WTC11 (cell line): ENCODE measurements around the gene TFG. TPM values are rescaled to one million over a fixed set of nuclear protein-coding genes. Genes with fewer than 3 reads are reported as not detected.

ENCODE experiments used
- ATAC-seq: fragments of 200-7000 bp; cut with Tn5 transposase; 2 replicates; pipeline ENCODE4 v1.10.0; 2021; ENCODE audit warnings: mild to moderate bottlenecking, moderate library complexity
- CTCF ChIA-PET: fragments of 300-600 bp; sonication (Branson Sonifier 250); formaldehyde crosslinking; loops from one replicate; lab custom pipeline; 2021; ENCODE audit warnings: antibody characterized with exemption; lab: Charles Lee
- POLR2A ChIA-PET: fragments of 350-600 bp; sonication (Branson Sonifier 250); formaldehyde crosslinking; loops from one replicate; lab custom pipeline; 2021; ENCODE audit warnings: antibody characterized with exemption; lab: Charles Lee
- DNase-seq: peaks from one replicate; pipeline ENCODE4 v3.0.0; 2021; ENCODE audit warnings: low spot score
- H3K27ac Mint-ChIP-seq: 2 replicates; pipeline ENCODE4 v1.8.0; 2021; ENCODE audit warnings: mixed read lengths
- H3K27me3 Mint-ChIP-seq: 2 replicates; pipeline ENCODE4 v1.8.0; 2021; ENCODE audit warnings: low read depth, mild to moderate bottlenecking, moderate library complexity, mixed read lengths
- H3K36me3 Mint-ChIP-seq: 2 replicates; pipeline ENCODE4 v1.8.0; 2021; ENCODE audit warnings: mixed read lengths
- H3K4me1 Mint-ChIP-seq: 2 replicates; pipeline ENCODE4 v1.8.0; 2022; ENCODE audit warnings: mixed read lengths
- H3K4me3 Mint-ChIP-seq: 2 replicates; pipeline ENCODE4 v1.8.0; 2021; ENCODE audit warnings: mild to moderate bottlenecking, moderate library complexity, mixed read lengths
- H3K9me3 Mint-ChIP-seq: 2 replicates; pipeline ENCODE4 v1.8.0; 2021; ENCODE audit warnings: mixed read lengths
- AR ChIP-seq: fragments of 250-450 bp; sonication (Bioruptor Pico); IDR thresholded peaks from 2 replicates; pipeline ENCODE4 v1.9.0; 2021; ENCODE audit warnings: mild to moderate bottlenecking
- ATF2 ChIP-seq: sonication (generic); formaldehyde crosslinking; IDR thresholded peaks from 2 replicates; pipeline ENCODE4 v1.8.1; 2022; ENCODE audit warnings: low read depth, missing genetic modification reagents, borderline replicate concordance
- EMX1 ChIP-seq: fragments of 250-450 bp; sonication (Bioruptor Pico); IDR thresholded peaks from 2 replicates; pipeline ENCODE4 v1.8.0; 2021; ENCODE audit warnings: mild to moderate bottlenecking
- ETV6 ChIP-seq: sonication (generic); formaldehyde crosslinking; IDR thresholded peaks from 2 replicates; pipeline ENCODE4 v1.8.1; 2022; ENCODE audit warnings: mild to moderate bottlenecking, missing genetic modification reagents
- FOXJ3 ChIP-seq: sonication (generic); formaldehyde crosslinking; IDR thresholded peaks from 2 replicates; pipeline ENCODE4 v1.9.0; 2021; ENCODE audit warnings: missing genetic modification reagents, mild to moderate bottlenecking, borderline replicate concordance
- HMGA2 ChIP-seq: fragments of 250-450 bp; sonication (Bioruptor Pico); IDR thresholded peaks from 2 replicates; pipeline ENCODE4 v1.4.0; 2021; ENCODE audit warnings: mild to moderate bottlenecking, moderate library complexity
- IRF2 ChIP-seq: sonication (generic); formaldehyde crosslinking; IDR thresholded peaks from 2 replicates; pipeline ENCODE4 v1.8.0; 2022; ENCODE audit warnings: low read depth, missing genetic modification reagents, borderline replicate concordance
- JUN ChIP-seq: sonication (generic); formaldehyde crosslinking; IDR thresholded peaks from 2 replicates; pipeline ENCODE4 v1.8.0; 2023; ENCODE audit warnings: mild to moderate bottlenecking, missing genetic modification reagents
- KAT7 ChIP-seq: sonication (generic); formaldehyde crosslinking; IDR thresholded peaks from 2 replicates; pipeline ENCODE4 v1.8.1; 2023; ENCODE audit warnings: missing genetic modification reagents, mild to moderate bottlenecking, borderline replicate concordance
- NR2C2 ChIP-seq: sonication (generic); formaldehyde crosslinking; IDR thresholded peaks from 2 replicates; pipeline ENCODE4 v1.8.0; 2022; ENCODE audit warnings: mild to moderate bottlenecking, missing genetic modification reagents
- PREB ChIP-seq: sonication (generic); formaldehyde crosslinking; IDR thresholded peaks from 2 replicates; pipeline ENCODE4 v1.8.1; 2022; ENCODE audit warnings: mild to moderate bottlenecking, missing genetic modification reagents, moderate library complexity, borderline replicate concordance
- RELA ChIP-seq: sonication (generic); formaldehyde crosslinking; IDR thresholded peaks from 2 replicates; pipeline ENCODE4 v1.8.1; 2022; ENCODE audit warnings: missing genetic modification reagents, mild to moderate bottlenecking, borderline replicate concordance
- TCF7 ChIP-seq: sonication (generic); formaldehyde crosslinking; IDR thresholded peaks from 2 replicates; pipeline ENCODE4 v1.8.0; 2022; ENCODE audit warnings: mild to moderate bottlenecking, low read depth, missing genetic modification reagents, moderate library complexity
- ZBTB21 ChIP-seq: sonication (generic); formaldehyde crosslinking; IDR thresholded peaks from 2 replicates; pipeline ENCODE4 v1.8.1; 2023; ENCODE audit warnings: mild to moderate bottlenecking, missing genetic modification reagents, borderline replicate concordance
- ZNF219 ChIP-seq: sonication (generic); formaldehyde crosslinking; IDR thresholded peaks from 2 replicates; pipeline ENCODE4 v1.8.0; 2023; ENCODE audit warnings: missing genetic modification reagents, mild to moderate bottlenecking, borderline replicate concordance
- ZNF263 ChIP-seq: sonication (generic); formaldehyde crosslinking; IDR thresholded peaks from 2 replicates; pipeline ENCODE4 v1.8.1; 2022; ENCODE audit warnings: low read depth, mild to moderate bottlenecking, moderate library complexity, missing genetic modification reagents
- ZNF281 ChIP-seq: sonication (generic); formaldehyde crosslinking; IDR thresholded peaks from 2 replicates; pipeline ENCODE4 v1.8.0; 2023; ENCODE audit warnings: mild to moderate bottlenecking, missing genetic modification reagents
- ZNF396 ChIP-seq: fragments of 250-450 bp; sonication (Bioruptor Pico); IDR thresholded peaks from 2 replicates; pipeline ENCODE4 v1.8.0; 2021; ENCODE audit warnings: mild to moderate bottlenecking, moderate library complexity, borderline replicate concordance
- ZNF423 ChIP-seq: fragments of 250-450 bp; sonication (Bioruptor Pico); IDR thresholded peaks from 2 replicates; pipeline ENCODE4 v2.1.2; 2022; ENCODE audit warnings: mild to moderate bottlenecking, moderate library complexity
- total RNA-seq: library from RNA; stranded (reverse); gene quantifications from 3 replicates; pipeline ENCODE4 v1.2.3, GENCODE V29; 2021
- TF ChIP-seq, protein P1 (sequence below): sonication (generic); formaldehyde crosslinking; IDR thresholded peaks from 2 replicates; pipeline ENCODE4 v1.8.0; 2022; ENCODE audit warnings: mild to moderate bottlenecking, missing genetic modification reagents
- TF ChIP-seq, protein P2 (sequence below): fragments of 250-450 bp; sonication (Bioruptor Pico); IDR thresholded peaks from 2 replicates; pipeline ENCODE4 v2.1.2; 2022; ENCODE audit warnings: mild to moderate bottlenecking, moderate library complexity
- TF ChIP-seq, protein P3 (sequence below): sonication (generic); formaldehyde crosslinking; IDR thresholded peaks from 2 replicates; pipeline ENCODE4 v1.8.1; 2022; ENCODE audit warnings: missing genetic modification reagents, borderline replicate concordance

Gene TFG
- total RNA-seq, 1 experiment from 2014 or later, result 64.9 TPM

DNA sequence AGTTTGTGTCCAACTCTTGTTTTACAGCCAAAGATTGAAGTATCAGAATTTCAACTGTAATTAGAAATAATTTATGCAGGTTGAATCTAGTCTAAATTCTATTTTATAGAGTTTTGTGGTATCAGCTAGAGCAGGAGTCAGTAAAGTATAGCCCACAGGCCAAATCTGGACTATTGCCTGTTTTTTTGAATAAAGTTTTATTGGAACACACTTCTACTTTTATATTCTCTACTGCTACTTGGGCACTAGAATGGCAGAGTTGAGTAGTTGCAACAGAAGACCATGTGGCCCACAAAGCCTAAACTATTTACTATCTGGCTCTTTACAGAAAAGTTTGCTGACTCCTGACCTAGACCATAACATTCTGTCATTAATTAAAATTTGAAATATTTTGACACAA is 36.3 kb downstream of the TFG start (continued):
- TF ChIP-seq, protein P1, sequence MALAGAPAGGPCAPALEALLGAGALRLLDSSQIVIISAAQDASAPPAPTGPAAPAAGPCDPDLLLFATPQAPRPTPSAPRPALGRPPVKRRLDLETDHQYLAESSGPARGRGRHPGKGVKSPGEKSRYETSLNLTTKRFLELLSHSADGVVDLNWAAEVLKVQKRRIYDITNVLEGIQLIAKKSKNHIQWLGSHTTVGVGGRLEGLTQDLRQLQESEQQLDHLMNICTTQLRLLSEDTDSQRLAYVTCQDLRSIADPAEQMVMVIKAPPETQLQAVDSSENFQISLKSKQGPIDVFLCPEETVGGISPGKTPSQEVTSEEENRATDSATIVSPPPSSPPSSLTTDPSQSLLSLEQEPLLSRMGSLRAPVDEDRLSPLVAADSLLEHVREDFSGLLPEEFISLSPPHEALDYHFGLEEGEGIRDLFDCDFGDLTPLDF (CRISPR knock-in tag), result no peak
- no peak for TF ChIP-seq KAT7 (CRISPR knock-in tag)
- no peak for TF ChIP-seq NR2C2
- TF ChIP-seq ETV6 (CRISPR knock-in tag), result no peak
- TF ChIP-seq HMGA2 (CRISPR knock-in tag), result no peak
- TF ChIP-seq EMX1 (CRISPR knock-in tag), result no peak

GRCh38 chr3:100746092-100746491 is 36.8 kb downstream of the TFG start:
- ATAC-seq (no peak), DNase-seq (no peak)
- Mint-ChIP-seq H3K27ac (no peak overlapping the region), H3K4me3 (no peak overlapping the region), H3K4me1 (no peaks in the 10 kb centered on the region), H3K36me3 (peaks cover 50% of the 10 kb centered on the region), H3K27me3 (no peaks in the 10 kb centered on the region), H3K9me3 (no peaks in the 10 kb centered on the region)
- ChIA-PET POLR2A (no interaction called here), CTCF (no interaction called here)
- no peak for TF ChIP-seq ZNF423
- TF ChIP-seq KAT7 (CRISPR knock-in tag), result no peak
- TF ChIP-seq HMGA2 (CRISPR knock-in tag), result no peak
- no peak for TF ChIP-seq PREB (CRISPR knock-in tag)

GRCh38 chr3:100748220-100748619 is 38.9 kb downstream of the TFG start:
- H3K27ac Mint-ChIP-seq, result no peak overlapping the region
- TF ChIP-seq, protein P2, sequence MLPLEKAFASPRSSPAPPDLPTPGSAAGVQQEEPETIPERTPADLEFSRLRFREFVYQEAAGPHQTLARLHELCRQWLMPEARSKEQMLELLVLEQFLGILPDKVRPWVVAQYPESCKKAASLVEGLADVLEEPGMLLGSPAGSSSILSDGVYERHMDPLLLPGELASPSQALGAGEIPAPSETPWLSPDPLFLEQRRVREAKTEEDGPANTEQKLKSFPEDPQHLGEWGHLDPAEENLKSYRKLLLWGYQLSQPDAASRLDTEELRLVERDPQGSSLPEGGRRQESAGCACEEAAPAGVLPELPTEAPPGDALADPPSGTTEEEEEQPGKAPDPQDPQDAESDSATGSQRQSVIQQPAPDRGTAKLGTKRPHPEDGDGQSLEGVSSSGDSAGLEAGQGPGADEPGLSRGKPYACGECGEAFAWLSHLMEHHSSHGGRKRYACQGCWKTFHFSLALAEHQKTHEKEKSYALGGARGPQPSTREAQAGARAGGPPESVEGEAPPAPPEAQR (CRISPR knock-in tag), result no peak
- TF ChIP-seq ZNF281, result no peak
- no peak for TF ChIP-seq JUN
- no peak for TF ChIP-seq ZBTB21
- no peak for TF ChIP-seq RELA (CRISPR knock-in tag)
- no peak for TF ChIP-seq TCF7 (CRISPR knock-in tag)
- TF ChIP-seq ZNF219 (CRISPR knock-in tag), result no peak
- no peak for TF ChIP-seq KAT7 (CRISPR knock-in tag)
- TF ChIP-seq AR (CRISPR knock-in tag), result no peak
- TF ChIP-seq, protein P3, sequence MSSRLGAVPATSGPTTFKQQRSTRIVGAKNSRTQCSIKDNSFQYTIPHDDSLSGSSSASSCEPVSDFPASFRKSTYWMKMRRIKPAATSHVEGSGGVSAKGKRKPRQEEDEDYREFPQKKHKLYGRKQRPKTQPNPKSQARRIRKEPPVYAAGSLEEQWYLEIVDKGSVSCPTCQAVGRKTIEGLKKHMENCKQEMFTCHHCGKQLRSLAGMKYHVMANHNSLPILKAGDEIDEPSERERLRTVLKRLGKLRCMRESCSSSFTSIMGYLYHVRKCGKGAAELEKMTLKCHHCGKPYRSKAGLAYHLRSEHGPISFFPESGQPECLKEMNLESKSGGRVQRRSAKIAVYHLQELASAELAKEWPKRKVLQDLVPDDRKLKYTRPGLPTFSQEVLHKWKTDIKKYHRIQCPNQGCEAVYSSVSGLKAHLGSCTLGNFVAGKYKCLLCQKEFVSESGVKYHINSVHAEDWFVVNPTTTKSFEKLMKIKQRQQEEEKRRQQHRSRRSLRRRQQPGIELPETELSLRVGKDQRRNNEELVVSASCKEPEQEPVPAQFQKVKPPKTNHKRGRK (CRISPR knock-in tag), result no peak
- TF ChIP-seq ZNF263 (CRISPR knock-in tag), result no peak
- no peak for TF ChIP-seq ZNF396
- no peak for TF ChIP-seq ATF2 (CRISPR knock-in tag)
- no peak for TF ChIP-seq FOXJ3 (CRISPR knock-in tag)
- TF ChIP-seq IRF2 (CRISPR knock-in tag), result no peak

More at GRCh38 chr3:100748220-100748619, 38.9 kb downstream of the TFG start:
- ATAC-seq (no peak), DNase-seq (no peak)
- Mint-ChIP-seq H3K36me3 (peaks cover 48% of the 10 kb centered on the region), H3K9me3 (no peaks in the 10 kb centered on the region), H3K27me3 (no peaks in the 10 kb centered on the region), H3K4me1 (peaks cover 16% of the 10 kb centered on the region), H3K4me3 (no peak overlapping the region)
- ChIA-PET POLR2A (no interaction called here), CTCF (no interaction called here)
